Measurements from ENCODE around the gene CMTM7.

Gene CMTM7

GRCh38 chr3:32493437-32494414 is 102.1 kb downstream of the CMTM7 start:
- no peak for DNase-seq

GRCh38 chr3:32495085-32495484 is 103.4 kb downstream of the CMTM7 start:
- DNase-seq = no peak

GRCh38 chr3:32495609-32496008 is 104.0 kb downstream of the CMTM7 start:
- DNase-seq = no peak

- DNase-seq = no peak
Observed at GRCh38 chr3:32498252-32498651, 106.6 kb downstream of the CMTM7 start.

- DNase-seq = no peak
Observed at GRCh38 chr3:32498992-32499391, 107.3 kb downstream of the CMTM7 start.

- DNase-seq = no peak
Observed at GRCh38 chr3:32499585-32499984, 107.9 kb downstream of the CMTM7 start.

- DNase-seq = no peak
Observed at GRCh38 chr3:32500231-32500630, 108.6 kb downstream of the CMTM7 start.

GRCh38 chr3:32500880-32501782 is 109.5 kb downstream of the CMTM7 start:
- DNase-seq = no peak

- no peak for DNase-seq
Observed at GRCh38 chr3:32501783-32502117, 110.1 kb downstream of the CMTM7 start.

- peak; percentile 83 for DNase-seq
Observed at GRCh38 chr3:32502118-32502945, 110.7 kb downstream of the CMTM7 start, which contains the start of gene CMTM6. CMTM6 (minus strand) TSS chr3:32502852; CDS start chr3:32502745, 107 bp downstream.

GRCh38 chr3:32502946-32503286 is 111.3 kb downstream of the CMTM7 start:
- DNase-seq = no peak
